GM18858 (cell line): Measurements from ENCODE around the gene CD93.

Experiments
- ATAC-seq: cut with Tn5 transposase; IDR thresholded peaks from one replicate; pipeline ENCODE4 v1.9.1; 2021; ENCODE audit not compliant: unreplicated experiment

CD93 gene

GRCh38 chr20:23061734-23062561 lies 24.2 kb downstream of the CD93 start:
- ATAC-seq, result no peak

- ATAC-seq, result no peak
Observed at GRCh38 chr20:23061262-23061661, 24.9 kb downstream of the CD93 start.

DNA sequence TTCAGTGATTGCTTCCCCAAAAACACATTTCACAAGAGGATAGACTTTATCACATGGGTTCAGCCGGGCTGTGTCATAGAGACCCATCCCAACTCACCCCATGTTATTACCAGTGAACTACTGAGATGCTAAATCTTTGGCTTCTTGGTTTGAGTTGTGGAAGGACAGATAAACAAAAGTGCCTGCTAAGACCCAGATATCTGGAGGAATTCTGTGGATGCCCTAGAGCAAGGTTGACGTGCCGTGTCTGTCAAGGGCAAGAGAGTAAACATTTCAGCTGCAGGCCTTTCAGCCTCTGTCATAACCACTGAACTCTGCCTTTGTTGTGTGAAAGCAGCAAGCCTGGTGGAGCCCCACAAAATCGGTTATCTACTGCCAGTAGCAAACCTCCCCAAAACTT lies 25.5 kb downstream of the CD93 start:
- ATAC-seq, result no peak

GRCh38 chr20:23059846-23060245 lies 26.3 kb downstream of the CD93 start:
- no peak for ATAC-seq

GRCh38 chr20:23059001-23059400 lies 27.1 kb downstream of the CD93 start:
- no peak for ATAC-seq

DNA sequence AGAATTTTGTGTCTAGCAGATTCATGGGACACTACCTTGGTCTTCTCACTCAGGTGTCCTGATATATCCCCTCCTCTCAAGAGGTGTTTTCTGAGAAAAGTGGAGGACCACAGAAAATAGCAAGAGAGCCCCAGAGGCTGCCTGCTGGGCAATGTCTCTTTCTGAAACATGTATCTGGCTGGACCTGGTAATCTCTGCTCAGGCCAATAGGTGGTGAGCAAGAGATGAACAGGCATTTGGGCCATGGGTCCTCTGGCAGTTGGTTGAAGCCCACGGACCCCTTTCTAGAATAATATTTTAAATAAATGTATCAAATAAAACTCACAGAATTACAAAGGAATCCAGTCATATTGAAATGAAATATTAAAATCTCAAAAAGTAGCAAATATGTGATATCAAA lies 27.9 kb downstream of the CD93 start:
- no peak for ATAC-seq

GRCh38 chr20:23052904-23053303 lies 33.2 kb downstream of the CD93 start:
- ATAC-seq, result no peak

GRCh38 chr20:23050847-23051627 lies 35.1 kb downstream of the CD93 start:
- no peak for ATAC-seq

- no peak for ATAC-seq
Observed at GRCh38 chr20:23050076-23050838, 35.9 kb downstream of the CD93 start.

- ATAC-seq, result no peak
Observed at GRCh38 chr20:23049201-23050075, 36.7 kb downstream of the CD93 start, which contains the start of gene THBD. Gene THBD, minus strand, starts transcription at chr20:23049672. Its CDS starts 168 bp downstream, at chr20:23049504.

DNA sequence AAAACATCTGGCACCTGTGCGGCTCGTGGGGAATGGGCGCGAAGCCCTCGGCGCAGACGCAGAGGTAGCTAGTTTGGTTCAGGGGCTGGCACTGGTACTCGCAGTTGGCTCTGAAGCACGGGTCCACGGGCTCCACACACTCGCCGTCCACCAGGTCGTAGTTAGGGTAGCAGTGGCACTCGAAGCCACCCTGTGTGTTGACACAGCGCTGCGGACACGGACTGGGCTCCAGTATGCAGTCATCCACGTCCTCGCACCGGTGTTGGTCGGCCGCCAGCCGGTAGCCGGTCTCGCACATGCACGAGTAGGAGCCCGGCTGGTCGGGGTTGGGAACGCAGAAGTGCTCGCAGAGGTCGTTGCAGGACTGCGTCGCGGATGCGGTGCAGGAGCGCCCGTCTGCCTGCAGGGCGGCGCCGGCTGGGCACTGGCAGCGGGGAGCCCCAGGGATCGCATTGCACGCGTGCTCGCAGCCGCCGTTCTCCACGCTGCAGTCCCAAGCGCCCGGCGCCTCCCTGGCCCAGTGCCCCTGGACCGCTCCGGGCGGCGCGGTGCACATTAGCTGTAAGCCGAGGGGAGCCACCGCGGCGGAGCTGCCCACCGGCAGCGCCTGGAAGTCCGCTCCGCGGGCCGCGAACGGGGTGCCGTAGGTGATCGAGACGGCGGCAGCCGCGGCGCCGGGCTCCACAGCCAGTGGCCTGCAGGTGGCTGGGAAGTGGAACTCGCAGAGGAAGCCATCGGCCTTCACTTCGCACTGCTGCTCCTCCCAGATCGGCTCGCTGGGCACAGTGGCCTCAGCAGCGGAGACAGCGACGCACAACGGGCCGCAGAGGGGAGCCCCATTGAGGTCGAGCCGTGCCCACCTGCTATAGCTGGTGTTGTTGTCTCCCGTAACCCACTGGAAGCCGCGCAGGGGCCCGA lies 37.6 kb downstream of the CD93 start:
- no peak for ATAC-seq

- no peak for ATAC-seq
Observed at GRCh38 chr20:23047738-23048214, 38.3 kb downstream of the CD93 start.

GRCh38 chr20:23047001-23047737 lies 39.0 kb downstream of the CD93 start:
- ATAC-seq, result no peak

- ATAC-seq, result no peak
Observed at GRCh38 chr20:23046431-23046830, 39.7 kb downstream of the CD93 start.

- ATAC-seq, result no peak
Observed at GRCh38 chr20:23043376-23043775, 42.7 kb downstream of the CD93 start.

DNA sequence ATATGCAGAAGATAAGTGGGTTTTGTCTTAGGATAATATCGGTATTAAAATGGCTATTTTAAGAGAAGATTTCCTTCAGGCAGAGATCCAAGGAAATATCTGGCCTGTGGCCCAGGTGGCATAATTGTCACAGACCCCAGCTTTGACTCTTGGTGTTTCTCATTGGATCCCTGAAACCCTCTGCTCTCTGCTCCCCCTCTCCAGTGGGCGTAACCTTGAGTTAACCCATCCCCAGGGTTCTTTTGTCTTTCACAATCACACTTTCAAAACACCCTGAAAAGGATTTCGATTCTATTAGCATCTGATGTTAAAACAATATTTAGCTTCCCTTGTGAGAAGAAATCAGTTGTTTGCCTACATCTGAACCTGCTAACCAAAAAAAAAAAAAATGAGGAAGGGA lies 43.9 kb downstream of the CD93 start:
- no peak for ATAC-seq

- ATAC-seq, result no peak
Observed at GRCh38 chr20:23039885-23040508, 46.1 kb downstream of the CD93 start.
